Activated naive CD4-positive, alpha-beta T cell treated with anti-CD3 and anti-CD28 coated beads, Interleukin-2, amount 50 U/mL, for 24 hours (primary cell): ENCODE measurements around the gene AGTRAP.

Source experiments
- H3K27ac Mint-ChIP-seq: one replicate; pipeline ENCODE4 v1.8.0; 2021; ENCODE audit warnings: mild to moderate bottlenecking, mixed read lengths
- H3K27me3 Mint-ChIP-seq: one replicate; pipeline ENCODE4 v1.8.0; 2021; ENCODE audit warnings: mixed read lengths
- H3K36me3 Mint-ChIP-seq: one replicate; pipeline ENCODE4 v1.8.0; 2021; ENCODE audit warnings: mixed read lengths
- H3K4me1 Mint-ChIP-seq: one replicate; pipeline ENCODE4 v1.8.0; 2021; ENCODE audit warnings: mixed read lengths
- H3K4me3 Mint-ChIP-seq: one replicate; pipeline ENCODE4 v1.8.0; 2021; ENCODE audit warnings: mild to moderate bottlenecking, mixed read lengths
- H3K9me3 Mint-ChIP-seq: one replicate; pipeline ENCODE4 v1.8.0; 2021; ENCODE audit warnings: mixed read lengths

The AGTRAP gene

DNA sequence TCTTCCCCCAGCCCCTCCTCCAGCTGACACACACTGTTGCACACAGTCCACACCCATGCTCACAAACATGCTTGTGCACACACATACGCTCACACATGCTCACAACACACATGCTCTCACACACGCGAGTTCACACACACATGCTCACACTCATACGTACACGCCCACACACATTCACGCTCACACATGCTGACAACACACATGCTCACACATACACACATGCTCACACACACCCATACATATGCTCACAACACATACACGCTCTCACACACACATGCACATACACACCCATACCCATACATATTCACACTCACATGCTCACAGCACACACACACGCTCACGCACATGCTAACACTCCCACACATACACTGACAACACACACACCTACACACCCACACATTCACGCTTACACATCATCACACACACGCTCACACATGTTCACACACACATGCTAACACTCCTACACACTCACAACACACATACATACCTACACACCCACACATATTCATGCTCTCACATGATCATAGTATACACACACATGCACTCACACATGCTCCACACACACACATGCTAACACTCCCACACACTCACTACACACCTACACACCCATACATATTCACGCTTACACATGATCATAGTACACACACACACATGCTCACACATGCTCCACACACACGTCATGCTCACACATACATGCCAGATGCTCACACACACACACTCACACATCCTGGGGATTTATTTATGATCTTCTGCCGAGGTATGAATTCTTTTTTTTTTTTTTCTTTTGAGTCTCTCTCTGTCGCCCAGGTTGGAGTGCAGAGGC, 33.7 kb upstream of the AGTRAP start:
- no peaks in the 10 kb centered on the region for H3K36me3 Mint-ChIP-seq
- no peaks in the 10 kb centered on the region for H3K27me3 Mint-ChIP-seq
- no peak overlapping the region for H3K4me3 Mint-ChIP-seq
- H3K4me1 Mint-ChIP-seq, result no peaks in the 10 kb centered on the region
- H3K27ac Mint-ChIP-seq, result no peak overlapping the region
- no peaks in the 10 kb centered on the region for H3K9me3 Mint-ChIP-seq

DNA sequence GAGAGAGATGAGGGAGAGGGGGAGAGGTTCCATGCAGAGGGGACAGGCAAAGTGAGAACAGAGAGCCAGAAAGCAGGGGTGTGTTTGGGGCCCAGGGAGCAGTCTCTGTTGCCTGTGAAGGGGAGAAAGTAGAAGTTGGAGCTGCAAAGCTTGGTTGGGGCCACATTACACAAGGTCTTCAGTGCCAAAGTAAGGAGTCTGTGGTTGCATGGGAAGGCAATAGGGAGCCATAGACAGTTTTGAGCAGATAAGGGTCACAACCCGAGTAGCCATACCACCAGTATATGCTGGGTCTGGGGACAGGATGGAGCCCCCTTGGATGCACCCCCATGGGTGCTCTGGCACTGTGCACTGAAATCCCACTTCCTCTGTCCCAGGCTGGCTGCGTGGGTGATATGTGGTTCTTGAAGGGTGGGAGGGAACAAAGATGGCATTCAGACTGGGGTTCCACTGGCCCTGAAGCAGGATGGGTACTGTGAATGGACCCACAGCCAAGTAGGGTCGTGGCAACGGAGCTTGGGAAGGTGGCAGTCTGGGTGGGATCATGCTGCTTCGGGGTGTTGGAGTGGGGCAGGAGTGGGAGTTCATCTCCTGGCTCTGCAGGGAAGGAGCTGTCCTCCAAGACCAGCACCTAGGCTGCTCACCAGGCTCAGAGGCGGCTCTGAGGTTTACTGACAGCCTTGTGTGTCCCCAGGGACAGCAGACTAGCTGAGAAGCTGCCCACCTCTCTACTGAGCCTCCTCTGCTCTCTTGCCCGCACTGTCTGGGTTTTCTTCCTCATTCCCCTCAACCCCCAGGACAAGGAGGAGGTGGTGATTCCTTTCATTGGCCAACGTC, 32.4 kb upstream of the AGTRAP start:
- Mint-ChIP-seq H3K9me3 (no peaks in the 10 kb centered on the region), H3K4me1 (no peaks in the 10 kb centered on the region), H3K27me3 (no peaks in the 10 kb centered on the region), H3K4me3 (no peak overlapping the region), H3K27ac (peak overlapping the region; percentile 31), H3K36me3 (no peaks in the 10 kb centered on the region)

- Mint-ChIP-seq H3K27me3 (no peaks in the 10 kb centered on the region), H3K36me3 (no peaks in the 10 kb centered on the region), H3K4me3 (no peak overlapping the region), H3K9me3 (no peaks in the 10 kb centered on the region), H3K27ac (no peak overlapping the region), H3K4me1 (no peaks in the 10 kb centered on the region)
These were observed 31.8 kb upstream of the AGTRAP start for GRCh38 chr1:11704194-11704529.

DNA sequence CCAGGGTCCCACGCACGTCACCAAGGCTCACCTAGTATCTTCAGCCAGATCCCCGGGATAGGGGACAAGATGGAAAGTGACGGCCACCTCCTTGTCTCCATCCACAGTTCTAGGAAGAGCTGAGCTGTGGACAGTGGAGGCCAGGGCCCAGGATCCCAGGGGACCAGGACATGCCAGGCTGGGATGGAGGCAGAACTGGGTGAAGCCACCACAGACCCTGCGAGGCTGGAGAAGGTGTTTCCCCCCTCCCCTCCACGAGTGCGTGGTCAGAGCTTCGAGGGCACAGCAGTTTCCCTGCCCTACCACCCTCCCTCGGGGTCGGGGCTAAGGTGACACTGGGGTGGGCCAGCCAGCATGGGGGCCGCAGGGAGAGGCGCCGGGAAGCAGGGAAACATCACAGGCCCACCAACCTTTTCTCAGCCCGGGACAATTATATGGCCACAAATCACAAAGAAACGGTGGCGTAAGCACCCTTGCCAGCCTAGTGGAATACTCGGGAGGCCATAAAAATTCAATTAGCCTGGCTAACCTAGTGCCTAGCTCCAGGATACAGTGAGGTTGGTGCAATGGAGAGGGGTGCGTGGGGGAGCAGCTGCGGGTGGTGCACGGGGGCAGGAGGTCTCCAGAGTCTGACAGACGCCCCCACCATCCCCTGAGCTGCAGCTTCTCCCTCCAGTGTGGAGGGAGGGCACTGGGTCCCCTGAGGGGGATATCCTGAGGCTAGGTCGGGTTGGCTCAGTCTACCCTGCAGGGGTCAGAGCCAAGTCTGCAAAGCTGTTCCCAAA, 31.1 kb upstream of the AGTRAP start:
- Mint-ChIP-seq H3K4me1 (no peaks in the 10 kb centered on the region), H3K4me3 (no peak overlapping the region), H3K9me3 (no peaks in the 10 kb centered on the region), H3K27me3 (no peaks in the 10 kb centered on the region), H3K36me3 (no peaks in the 10 kb centered on the region), H3K27ac (no peak overlapping the region)

DNA sequence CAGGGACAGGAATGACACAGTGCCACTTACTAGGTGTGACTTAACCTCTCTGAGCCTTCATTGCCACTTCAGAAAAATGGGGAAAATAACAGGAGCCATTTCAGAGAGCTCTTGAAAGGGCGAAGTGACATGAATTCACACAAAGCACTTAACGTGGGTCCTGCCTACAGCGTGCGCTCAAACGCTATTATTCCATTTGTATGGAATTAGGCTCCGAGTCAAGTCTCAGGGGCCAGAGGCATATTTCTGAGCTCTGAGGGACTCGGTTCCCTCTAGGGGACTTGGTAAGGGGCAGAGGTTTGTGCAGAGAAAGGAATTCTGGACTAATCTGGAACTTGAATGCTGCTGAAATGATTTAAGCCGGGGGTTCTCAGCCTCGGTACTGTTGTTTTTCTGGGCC, 30.3 kb upstream of the AGTRAP start:
- Mint-ChIP-seq H3K36me3 (no peaks in the 10 kb centered on the region), H3K27me3 (no peaks in the 10 kb centered on the region), H3K4me1 (no peaks in the 10 kb centered on the region), H3K27ac (no peak overlapping the region), H3K9me3 (no peaks in the 10 kb centered on the region), H3K4me3 (no peak overlapping the region)

DNA sequence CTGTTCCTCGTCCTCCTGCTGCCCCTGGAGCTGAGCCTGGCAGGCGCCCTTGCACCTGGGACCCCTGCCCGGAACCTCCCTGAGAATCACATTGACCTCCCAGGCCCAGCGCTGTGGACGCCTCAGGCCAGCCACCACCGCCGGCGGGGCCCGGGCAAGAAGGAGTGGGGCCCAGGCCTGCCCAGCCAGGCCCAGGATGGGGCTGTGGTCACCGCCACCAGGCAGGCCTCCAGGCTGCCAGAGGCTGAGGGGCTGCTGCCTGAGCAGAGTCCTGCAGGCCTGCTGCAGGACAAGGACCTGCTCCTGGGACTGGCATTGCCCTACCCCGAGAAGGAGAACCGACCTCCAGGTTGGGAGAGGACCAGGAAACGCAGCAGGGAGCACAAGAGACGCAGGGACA, 29.6 kb upstream of the AGTRAP start:
- Mint-ChIP-seq H3K27ac (no peak overlapping the region), H3K4me3 (no peak overlapping the region), H3K4me1 (no peaks in the 10 kb centered on the region), H3K9me3 (no peaks in the 10 kb centered on the region), H3K27me3 (no peaks in the 10 kb centered on the region), H3K36me3 (no peaks in the 10 kb centered on the region)

DNA sequence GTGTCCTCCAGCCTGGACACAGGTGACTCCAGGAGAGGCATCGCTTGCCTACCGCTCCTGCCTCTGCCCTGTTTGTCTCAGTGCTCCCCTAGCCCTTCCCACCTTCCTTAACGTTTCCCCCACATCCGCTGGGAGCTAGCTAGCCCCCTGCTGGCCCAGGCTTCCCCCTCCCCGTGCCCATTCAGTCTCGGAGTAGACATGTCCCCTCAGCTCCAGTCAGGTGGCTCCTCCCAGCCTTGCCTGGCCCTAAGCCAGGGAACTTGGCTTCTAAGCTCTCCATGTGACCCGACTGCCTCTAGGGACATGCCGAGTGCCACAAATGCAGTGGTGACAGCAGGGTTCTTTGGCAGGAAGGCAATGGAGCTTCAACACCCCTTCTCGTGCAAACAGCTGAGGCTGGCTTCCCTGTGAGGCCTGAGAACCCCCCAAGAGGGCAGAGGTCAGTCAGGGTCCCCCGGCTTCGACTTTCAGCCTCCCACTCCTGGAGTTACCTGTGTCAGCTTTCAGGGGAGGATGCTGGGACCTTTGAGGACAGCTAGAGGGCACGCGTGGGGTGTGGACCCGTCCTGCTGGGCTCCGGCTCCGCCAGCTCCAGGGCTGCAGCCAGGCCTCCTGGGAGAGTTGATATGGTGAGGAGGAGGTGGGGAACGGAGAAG, 28.2 kb upstream of the AGTRAP start:
- H3K4me1 Mint-ChIP-seq, result no peaks in the 10 kb centered on the region
- H3K4me3 Mint-ChIP-seq, result no peak overlapping the region
- no peaks in the 10 kb centered on the region for H3K36me3 Mint-ChIP-seq
- no peak overlapping the region for H3K27ac Mint-ChIP-seq
- no peaks in the 10 kb centered on the region for H3K9me3 Mint-ChIP-seq
- H3K27me3 Mint-ChIP-seq, result no peaks in the 10 kb centered on the region

GRCh38 chr1:11708554-11709350, 27.2 kb upstream of the AGTRAP start:
- H3K27me3 Mint-ChIP-seq, result no peaks in the 10 kb centered on the region
- no peaks in the 10 kb centered on the region for H3K36me3 Mint-ChIP-seq
- no peak overlapping the region for H3K27ac Mint-ChIP-seq
- no peaks in the 10 kb centered on the region for H3K9me3 Mint-ChIP-seq
- no peaks in the 10 kb centered on the region for H3K4me1 Mint-ChIP-seq
- H3K4me3 Mint-ChIP-seq, result no peak overlapping the region

- no peak overlapping the region for H3K27ac Mint-ChIP-seq
- H3K36me3 Mint-ChIP-seq, result no peaks in the 10 kb centered on the region
- no peaks in the 10 kb centered on the region for H3K9me3 Mint-ChIP-seq
- H3K4me1 Mint-ChIP-seq, result no peaks in the 10 kb centered on the region
- no peak overlapping the region for H3K4me3 Mint-ChIP-seq
- no peaks in the 10 kb centered on the region for H3K27me3 Mint-ChIP-seq
These were observed 24.4 kb upstream of the AGTRAP start for GRCh38 chr1:11711490-11711889.

DNA sequence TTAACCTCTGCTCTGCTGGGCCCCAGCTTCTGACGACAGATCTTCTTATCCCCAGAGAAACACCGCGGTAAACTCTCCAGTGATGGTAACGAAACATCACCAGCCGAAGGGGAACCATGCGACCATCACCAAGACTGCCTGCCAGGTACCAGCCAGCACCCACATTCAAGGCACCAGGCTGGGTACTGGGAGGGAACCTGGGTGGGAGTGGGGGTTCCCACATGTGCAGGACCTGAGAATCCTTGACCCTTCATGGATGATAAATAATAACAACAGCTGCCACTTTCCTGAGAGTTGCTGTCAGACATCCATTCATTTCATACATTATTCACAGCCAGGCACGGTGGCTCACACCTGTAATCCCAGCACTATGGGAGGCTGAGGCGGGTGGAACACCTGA, 23.7 kb upstream of the AGTRAP start:
- Mint-ChIP-seq H3K4me3 (no peak overlapping the region), H3K27me3 (no peaks in the 10 kb centered on the region), H3K36me3 (no peaks in the 10 kb centered on the region), H3K27ac (no peak overlapping the region), H3K9me3 (no peaks in the 10 kb centered on the region), H3K4me1 (no peaks in the 10 kb centered on the region)

DNA sequence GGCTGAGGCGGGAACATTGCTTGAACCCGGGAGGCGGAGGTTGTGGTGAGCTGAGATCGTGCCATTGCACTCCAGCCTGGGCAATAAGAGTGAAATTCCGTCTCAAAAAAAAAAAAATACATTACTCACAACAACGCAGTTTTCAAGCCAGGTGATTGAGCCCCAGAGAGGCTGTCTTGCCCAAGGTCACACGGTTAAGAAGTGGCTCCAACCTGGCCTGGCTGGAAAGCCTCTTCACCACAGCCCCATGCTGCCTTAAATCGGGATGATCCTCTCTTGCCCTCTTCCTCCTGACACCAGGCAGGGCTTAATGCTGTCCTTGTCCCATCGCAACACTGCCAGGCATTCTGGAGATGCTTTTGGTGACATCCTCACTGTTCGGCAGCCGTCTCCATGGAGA, 22.8 kb upstream of the AGTRAP start:
- Mint-ChIP-seq H3K9me3 (no peaks in the 10 kb centered on the region), H3K4me1 (no peaks in the 10 kb centered on the region), H3K27ac (no peak overlapping the region), H3K27me3 (no peaks in the 10 kb centered on the region), H3K4me3 (no peak overlapping the region), H3K36me3 (no peaks in the 10 kb centered on the region)

DNA sequence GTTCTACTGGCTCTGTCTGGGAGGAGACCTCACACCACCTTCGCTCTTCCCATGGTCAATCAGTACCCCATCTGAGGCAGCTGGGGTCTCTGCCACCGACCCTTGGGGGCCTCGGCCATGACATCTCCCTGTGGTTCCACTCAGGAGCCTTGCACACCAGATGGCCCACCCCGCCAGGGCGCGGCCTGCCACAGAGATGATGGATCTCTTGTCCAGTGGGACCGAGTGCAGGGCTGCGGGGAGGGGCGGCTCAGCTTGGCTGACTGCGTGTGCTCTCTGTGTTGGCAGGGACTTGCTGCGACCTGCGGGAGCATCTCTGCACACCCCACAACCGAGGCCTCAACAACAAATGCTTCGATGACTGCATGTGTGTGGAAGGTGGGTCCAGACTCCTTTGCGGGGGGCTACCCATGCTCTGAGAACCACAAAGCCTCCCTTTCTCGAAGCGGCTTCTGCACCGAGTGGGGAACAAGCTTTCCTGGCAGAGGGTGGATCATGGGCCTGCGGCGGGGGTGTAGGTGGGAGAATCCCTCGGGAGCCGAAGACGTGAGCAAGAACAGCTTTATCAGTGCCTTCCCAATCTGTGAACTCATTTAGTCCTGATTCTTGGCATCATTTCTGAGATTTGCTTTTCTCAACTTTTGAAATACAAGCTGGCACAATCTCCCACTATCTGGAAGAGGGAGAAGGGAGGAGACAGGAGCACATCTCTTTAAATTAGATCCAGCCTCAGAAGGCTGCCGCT, 20.9 kb upstream of the AGTRAP start:
- no peak overlapping the region for H3K27ac Mint-ChIP-seq
- H3K9me3 Mint-ChIP-seq, result no peaks in the 10 kb centered on the region
- H3K27me3 Mint-ChIP-seq, result no peaks in the 10 kb centered on the region
- no peaks in the 10 kb centered on the region for H3K36me3 Mint-ChIP-seq
- H3K4me1 Mint-ChIP-seq, result peaks cover 15% of the 10 kb centered on the region
- no peak overlapping the region for H3K4me3 Mint-ChIP-seq

DNA sequence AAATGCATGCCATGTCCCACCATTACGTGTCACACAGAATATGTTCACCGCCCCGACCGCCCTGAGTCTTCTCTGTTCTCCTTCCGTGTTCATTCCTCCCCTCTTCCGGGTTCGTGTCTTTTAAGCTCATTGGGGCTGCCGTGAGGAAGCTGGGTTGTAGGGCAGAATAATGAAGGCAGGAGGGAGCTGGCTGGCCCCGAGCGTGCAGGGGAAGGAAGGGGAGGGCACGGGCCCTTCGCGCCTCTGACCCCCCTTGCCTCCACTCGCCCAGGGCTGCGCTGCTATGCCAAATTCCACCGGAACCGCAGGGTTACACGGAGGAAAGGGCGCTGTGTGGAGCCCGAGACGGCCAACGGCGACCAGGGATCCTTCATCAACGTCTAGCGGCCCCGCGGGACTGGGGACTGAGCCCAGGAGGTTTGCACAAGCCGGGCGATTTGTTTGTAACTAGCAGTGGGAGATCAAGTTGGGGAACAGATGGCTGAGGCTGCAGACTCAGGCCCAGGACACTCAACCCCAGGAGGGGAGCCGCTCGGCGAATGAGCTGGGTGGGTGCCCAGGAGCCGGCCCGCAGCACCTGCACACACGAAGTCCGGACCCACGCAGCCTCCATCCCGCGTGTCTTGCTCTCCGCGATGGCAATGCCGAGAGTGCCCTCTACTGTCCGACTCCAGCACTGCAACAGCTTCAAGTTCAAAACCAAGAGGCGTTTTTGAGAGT, 16.5 kb upstream of the AGTRAP start:
- no peaks in the 10 kb centered on the region for H3K9me3 Mint-ChIP-seq
- no peaks in the 10 kb centered on the region for H3K36me3 Mint-ChIP-seq
- H3K4me1 Mint-ChIP-seq, result peaks cover 15% of the 10 kb centered on the region
- H3K27me3 Mint-ChIP-seq, result no peaks in the 10 kb centered on the region
- H3K4me3 Mint-ChIP-seq, result peak overlapping the region; percentile 85
- H3K27ac Mint-ChIP-seq, result peak overlapping the region; percentile 96

DNA sequence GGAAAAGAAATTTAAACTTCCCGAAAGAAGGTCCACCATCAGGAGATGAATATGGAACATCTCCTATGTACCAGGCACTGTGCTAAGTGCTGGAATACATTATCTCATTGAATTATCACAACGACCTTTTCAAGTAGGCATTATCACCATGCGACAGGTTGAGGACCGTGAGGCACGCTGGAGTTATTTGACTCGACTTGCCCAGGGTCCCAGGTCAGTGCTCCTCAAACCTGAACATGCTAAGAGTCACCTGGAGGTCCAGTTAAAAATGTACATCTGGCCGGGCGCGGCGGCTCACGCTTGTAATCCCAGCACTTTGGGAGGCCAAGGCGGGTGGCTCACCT, 15.9 kb upstream of the AGTRAP start:
- Mint-ChIP-seq H3K36me3 (no peaks in the 10 kb centered on the region), H3K27me3 (no peaks in the 10 kb centered on the region), H3K4me1 (peaks cover 15% of the 10 kb centered on the region), H3K27ac (peak overlapping the region; percentile 96), H3K9me3 (no peaks in the 10 kb centered on the region), H3K4me3 (peak overlapping the region; percentile 85)
